ENCODE data around the gene USB1.

DNA sequence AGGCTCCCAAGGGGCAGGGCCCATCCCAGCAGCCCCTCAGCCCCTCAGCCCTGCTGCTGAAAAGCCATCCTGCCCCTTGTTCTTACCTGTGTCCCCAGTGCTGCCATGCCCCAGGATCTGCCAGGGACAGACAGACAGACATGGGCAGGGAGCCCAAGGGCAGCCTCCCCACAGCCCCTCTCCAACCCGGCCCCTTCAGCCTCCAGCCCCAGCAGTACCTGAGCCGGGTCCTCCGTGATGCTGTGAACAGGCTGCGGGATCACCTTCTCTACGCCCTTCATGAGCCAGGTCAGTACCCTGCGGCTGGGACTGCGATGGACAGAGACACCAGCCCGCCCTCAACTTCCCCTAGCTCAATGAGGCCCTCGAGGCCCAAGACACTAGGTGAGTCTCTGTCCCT lies 38.5 kb upstream of the USB1 start:
- TF ChIP-seq, protein P1, sequence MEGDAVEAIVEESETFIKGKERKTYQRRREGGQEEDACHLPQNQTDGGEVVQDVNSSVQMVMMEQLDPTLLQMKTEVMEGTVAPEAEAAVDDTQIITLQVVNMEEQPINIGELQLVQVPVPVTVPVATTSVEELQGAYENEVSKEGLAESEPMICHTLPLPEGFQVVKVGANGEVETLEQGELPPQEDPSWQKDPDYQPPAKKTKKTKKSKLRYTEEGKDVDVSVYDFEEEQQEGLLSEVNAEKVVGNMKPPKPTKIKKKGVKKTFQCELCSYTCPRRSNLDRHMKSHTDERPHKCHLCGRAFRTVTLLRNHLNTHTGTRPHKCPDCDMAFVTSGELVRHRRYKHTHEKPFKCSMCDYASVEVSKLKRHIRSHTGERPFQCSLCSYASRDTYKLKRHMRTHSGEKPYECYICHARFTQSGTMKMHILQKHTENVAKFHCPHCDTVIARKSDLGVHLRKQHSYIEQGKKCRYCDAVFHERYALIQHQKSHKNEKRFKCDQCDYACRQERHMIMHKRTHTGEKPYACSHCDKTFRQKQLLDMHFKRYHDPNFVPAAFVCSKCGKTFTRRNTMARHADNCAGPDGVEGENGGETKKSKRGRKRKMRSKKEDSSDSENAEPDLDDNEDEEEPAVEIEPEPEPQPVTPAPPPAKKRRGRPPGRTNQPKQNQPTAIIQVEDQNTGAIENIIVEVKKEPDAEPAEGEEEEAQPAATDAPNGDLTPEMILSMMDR (IDR thresholded peaks at IDR 0.05), result no peak
- TF ChIP-seq EP300 (IDR thresholded peaks at IDR 0.05), result no peak
